OCI-LY3 (cell line): ENCODE data around the gene NPHP4.

Experiments
- H2AFZ ChIP-seq: fragments of 200-600, 300-600 bp; shearing (Covaris generic); 2 replicates; pipeline ENCODE4 v1.6.0; 2014; ENCODE audit warnings: antibody characterized with exemption, low read depth, low read length
- H3K27ac ChIP-seq: fragments of 200-600, 300-600 bp; sonication (generic); 2 replicates; pipeline ENCODE4 v1.5.1; 2014; ENCODE audit warnings: mild to moderate bottlenecking, low read length, moderate library complexity, mixed read lengths
- H3K27me3 ChIP-seq: fragments of 200-600, 300-600 bp; sonication (generic); 2 replicates; pipeline ENCODE4 v1.6.1; 2014; ENCODE audit warnings: low read depth, low read length, mixed read lengths
- H3K36me3 ChIP-seq: fragments of 200-600, 300-600 bp; sonication (generic); replicated peaks from 2 replicates; pipeline ENCODE3; 2014; ENCODE audit warnings: low read depth, low read length, mixed read lengths
- H3K4me1 ChIP-seq: fragments of 300-600, 200-600 bp; sonication (generic); 2 replicates; pipeline ENCODE4 v1.6.1; 2014; ENCODE audit warnings: low read length, mixed read lengths
- H3K4me2 ChIP-seq: fragments of 200-600, 300-600 bp; sonication (generic); 2 replicates; pipeline ENCODE4 v1.6.1; 2014; ENCODE audit warnings: low read length, mixed read lengths
- H3K4me3 ChIP-seq: fragments of 300-600, 200-600 bp; sonication (generic); 2 replicates; pipeline ENCODE4 v1.5.1; 2014; ENCODE audit warnings: antibody characterized with exemption, mild to moderate bottlenecking, low read length, moderate library complexity
- H3K79me2 ChIP-seq: fragments of 300-600, 200-600 bp; shearing (Covaris generic); 2 replicates; pipeline ENCODE4 v1.6.1; 2014; ENCODE audit warnings: mild to moderate bottlenecking, low read length, mixed read lengths
- H3K9ac ChIP-seq: fragments of 300-600, 200-600 bp; shearing (Covaris generic); 2 replicates; pipeline ENCODE4 v1.6.0; 2014; ENCODE audit warnings: mild to moderate bottlenecking, low read length, moderate library complexity
- H3K9me3 ChIP-seq: fragments of 200-600, 300-600 bp; shearing (Covaris generic); 2 replicates; pipeline ENCODE4 v1.6.1; 2014; ENCODE audit warnings: low read length, mixed read lengths; ENCODE audit not compliant: insufficient read depth
- H4K20me1 ChIP-seq: fragments of 200-600, 300-600 bp; sonication (generic); 2 replicates; pipeline ENCODE4 v1.6.1; 2016; ENCODE audit warnings: low read length, mixed read lengths; ENCODE audit not compliant: insufficient read depth
- CTCF ChIP-seq: fragments of 200-600, 300-600 bp; sonication (generic); IDR thresholded peaks from 2 replicates; pipeline ENCODE4 v1.5.1; 2014; ENCODE audit warnings: antibody characterized with exemption, low read length, low read depth
- EZH2phosphoT487 ChIP-seq: fragments of 200-600 bp; shearing (Covaris generic); IDR thresholded peaks from 2 replicates; pipeline ENCODE4 v1.6.1; 2018; ENCODE audit warnings: antibody characterized with exemption, mixed run types, low read depth

NPHP4 gene

DNA sequence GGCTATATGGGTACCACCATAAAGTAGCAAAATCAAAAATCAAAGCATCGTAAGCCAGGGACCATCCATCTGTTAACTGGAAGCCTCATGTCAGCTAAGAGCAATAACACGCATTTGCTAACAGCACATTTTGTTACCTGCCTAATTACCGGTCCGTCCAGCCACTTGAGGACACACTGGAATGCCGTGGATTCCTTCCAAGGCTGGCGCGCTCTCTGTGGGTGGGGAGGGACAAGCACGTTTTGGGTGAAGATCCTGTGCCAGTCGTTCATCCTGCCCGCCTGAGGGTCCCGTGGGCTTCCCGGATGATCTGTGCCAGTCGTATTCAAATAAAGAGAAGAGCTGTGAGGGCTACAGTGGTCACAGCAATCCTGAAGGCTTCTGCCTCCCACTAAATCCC is 6.2 kb downstream of the NPHP4 start:
- Histone ChIP-seq H3K79me2 (no peaks in the 10 kb centered on the region), H3K9ac (no peak overlapping the region), H3K4me3 (no peak overlapping the region), H3K36me3 (no peaks in the 10 kb centered on the region), H4K20me1 (no peaks in the 10 kb centered on the region; the same call in 1 of the 2 replicates), H3K27me3 (no peaks in the 10 kb centered on the region), H3K4me1 (0 out of 2 replicates have a peak, but pooled peaks cover 3% of the 10 kb centered on the region), H3K9me3 (no peaks in the 10 kb centered on the region), H2AFZ (no peak overlapping the region), H3K4me2 (no peak overlapping the region), H3K27ac (no peak overlapping the region)
- TF ChIP-seq CTCF (no peak), EZH2phosphoT487 (no peak)

- H3K79me2 ChIP-seq = no peaks in the 10 kb centered on the region
- H3K27ac ChIP-seq = no peak overlapping the region
- no peak for TF ChIP-seq EZH2phosphoT487
- no peak for TF ChIP-seq CTCF
- H2AFZ ChIP-seq = no peak overlapping the region
- H3K9ac ChIP-seq = no peak overlapping the region
- no peaks in the 10 kb centered on the region for H3K36me3 ChIP-seq
- no peaks in the 10 kb centered on the region for H4K20me1 ChIP-seq
- H3K4me3 ChIP-seq = no peak overlapping the region
- no peaks in the 10 kb centered on the region for H3K9me3 ChIP-seq
- no peaks in the 10 kb centered on the region for H3K27me3 ChIP-seq
- H3K4me1 ChIP-seq = no peaks in the 10 kb centered on the region
- H3K4me2 ChIP-seq = no peak overlapping the region
Observed at GRCh38 chr1:5985250-5985649, 7.0 kb downstream of the NPHP4 start.

- Histone ChIP-seq H3K9ac (no peak overlapping the region), H3K4me2 (no peak overlapping the region), H2AFZ (no peak overlapping the region), H3K36me3 (no peaks in the 10 kb centered on the region), H3K27ac (no peak overlapping the region), H3K27me3 (no peaks in the 10 kb centered on the region), H3K4me1 (no peaks in the 10 kb centered on the region), H4K20me1 (no peaks in the 10 kb centered on the region), H3K9me3 (no peaks in the 10 kb centered on the region), H3K4me3 (no peak overlapping the region), H3K79me2 (no peaks in the 10 kb centered on the region)
- no peak for TF ChIP-seq CTCF
- TF ChIP-seq EZH2phosphoT487 = no peak
Observed at GRCh38 chr1:5983361-5984103, 8.7 kb downstream of the NPHP4 start.

GRCh38 chr1:5982868-5983267 is 9.4 kb downstream of the NPHP4 start:
- Histone ChIP-seq H3K9ac (no peak overlapping the region), H3K4me1 (no peaks in the 10 kb centered on the region), H4K20me1 (no peaks in the 10 kb centered on the region), H3K4me3 (no peak overlapping the region), H2AFZ (no peak overlapping the region), H3K27ac (no peak overlapping the region), H3K27me3 (no peaks in the 10 kb centered on the region), H3K4me2 (no peak overlapping the region), H3K79me2 (no peaks in the 10 kb centered on the region), H3K9me3 (no peaks in the 10 kb centered on the region), H3K36me3 (no peaks in the 10 kb centered on the region)
- TF ChIP-seq EZH2phosphoT487 (no peak), CTCF (no peak)
